CD1c-positive myeloid dendritic cell (primary cell): ENCODE results near the gene GNAT1.
"Not testable (repeated sequence)": the region's sequence is repeated elsewhere in the genome, so short reads cannot be mapped to it uniquely, and the experiment has no call there.

ENCODE experiments used
- DNase-seq: peaks from one replicate; pipeline ENCODE4 v3.0.0-alpha.2; 2016; ENCODE audit errors: extremely low spot score

GNAT1 gene

GRCh38 chr3:50203113-50203808 lies 11.9 kb downstream of the GNAT1 start:
- DNase-seq = no peak

- DNase-seq = no peak
Observed at GRCh38 chr3:50203809-50204803, 12.7 kb downstream of the GNAT1 start.

GRCh38 chr3:50204804-50205412 lies 13.5 kb downstream of the GNAT1 start, which contains the start of gene SLC38A3:
TSS of gene SLC38A3 (plus strand) at chr3:50205271. CDS start at chr3:50214200, 8,929 bp downstream.
- no peak for DNase-seq

GRCh38 chr3:50205413-50206276 lies 14.2 kb downstream of the GNAT1 start:
- DNase-seq = peak; percentile 43

GRCh38 chr3:50207359-50208042 lies 16.1 kb downstream of the GNAT1 start:
- DNase-seq = no peak

- DNase-seq = no peak
Observed at GRCh38 chr3:50208677-50209344, 17.4 kb downstream of the GNAT1 start.

DNA sequence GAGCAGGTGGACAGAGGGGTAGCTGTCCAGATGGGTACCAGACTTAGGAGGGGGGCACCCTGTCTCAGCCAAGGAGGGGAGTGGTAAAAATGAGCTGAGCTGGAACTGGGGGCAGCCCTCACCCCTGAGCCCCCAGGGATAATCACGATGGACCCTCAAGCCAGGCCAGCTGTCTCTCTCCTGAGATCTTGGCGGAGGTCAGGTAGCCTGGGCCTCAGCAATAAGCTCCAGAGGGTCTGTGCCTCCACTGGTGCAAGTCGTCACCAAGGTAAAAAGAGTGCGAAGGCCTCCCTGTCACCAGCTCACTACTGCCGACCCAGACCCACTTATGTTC lies 18.7 kb downstream of the GNAT1 start:
- no peak for DNase-seq

DNA sequence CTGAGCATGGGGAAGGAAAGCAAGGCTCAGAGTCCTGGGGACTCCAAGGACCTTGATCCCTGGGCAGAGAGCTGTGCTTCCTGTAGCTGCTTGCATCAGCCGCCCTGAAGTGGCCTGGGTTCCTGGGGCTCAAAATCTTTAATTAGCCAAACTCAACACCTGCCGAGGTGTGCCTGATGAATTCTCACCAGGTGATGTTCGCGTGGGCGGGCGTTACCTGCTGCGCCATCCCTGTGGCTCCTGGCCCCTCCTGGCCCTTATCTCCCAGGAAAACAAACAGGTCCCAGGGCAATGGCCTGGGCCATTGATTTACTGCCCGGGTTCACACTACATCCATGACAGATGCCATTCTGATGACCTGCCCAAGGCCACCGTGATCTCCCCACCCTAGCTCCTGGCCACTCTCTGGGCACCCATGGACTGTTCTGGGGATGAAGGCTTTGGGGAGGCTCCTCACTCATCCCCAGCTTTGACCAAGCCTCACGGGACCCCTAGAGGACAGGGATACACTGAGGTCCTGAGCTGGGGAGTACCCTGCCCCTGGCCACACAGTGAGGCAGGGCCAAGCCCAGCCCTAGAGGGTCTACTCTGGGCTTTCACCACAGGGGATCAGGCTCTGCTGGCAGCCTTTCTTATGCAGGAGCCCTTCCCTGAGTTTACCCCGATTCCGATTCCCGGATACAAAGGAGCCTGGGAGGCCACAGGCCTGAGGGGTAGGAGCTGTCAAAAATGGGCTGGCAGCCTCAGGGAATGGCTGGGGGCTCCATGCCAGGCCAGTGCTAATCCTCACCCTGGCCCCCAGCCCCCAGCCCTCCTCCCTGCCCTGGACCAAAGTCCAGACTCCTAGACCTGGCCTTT lies 19.3 kb downstream of the GNAT1 start:
- no peak for DNase-seq

DNA sequence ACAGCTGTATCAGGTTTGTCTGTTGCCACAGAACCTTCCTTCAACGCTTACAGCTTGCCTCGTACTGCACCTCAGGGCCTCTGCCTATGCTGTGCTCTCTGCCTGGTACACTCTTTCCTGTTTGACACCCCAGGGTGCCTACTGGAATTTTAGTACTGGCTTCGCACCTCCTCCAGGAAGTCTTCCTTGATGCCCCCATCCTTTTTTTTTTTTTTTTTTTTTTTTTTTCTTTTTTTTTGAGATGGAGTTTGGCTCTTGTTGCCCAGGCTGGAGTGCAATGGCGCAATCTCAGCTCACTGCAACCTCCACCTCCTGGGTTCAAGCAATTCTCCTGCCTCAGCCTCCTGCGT lies 19.9 kb downstream of the GNAT1 start:
- not testable (repeated sequence) for DNase-seq

DNA sequence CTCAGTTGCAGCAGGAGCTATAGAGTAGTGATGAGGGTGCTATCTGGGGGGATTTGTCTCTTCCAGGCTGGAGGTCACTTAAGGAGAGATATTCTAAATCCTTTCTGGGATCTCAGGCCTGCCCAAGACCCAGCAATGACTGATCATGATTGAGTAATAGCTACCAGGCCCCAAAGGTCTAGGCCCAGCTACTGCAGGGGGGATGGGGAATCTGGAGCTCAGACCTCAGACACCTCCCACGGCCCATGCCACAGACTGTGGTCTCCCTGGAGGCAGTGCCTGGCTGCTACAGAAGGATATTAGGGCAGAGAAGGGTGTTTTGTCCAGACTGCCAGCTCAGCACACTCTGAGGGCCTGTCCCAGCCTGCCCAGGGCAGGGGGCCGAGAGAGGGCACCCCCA lies 20.5 kb downstream of the GNAT1 start:
- DNase-seq = no peak

DNA sequence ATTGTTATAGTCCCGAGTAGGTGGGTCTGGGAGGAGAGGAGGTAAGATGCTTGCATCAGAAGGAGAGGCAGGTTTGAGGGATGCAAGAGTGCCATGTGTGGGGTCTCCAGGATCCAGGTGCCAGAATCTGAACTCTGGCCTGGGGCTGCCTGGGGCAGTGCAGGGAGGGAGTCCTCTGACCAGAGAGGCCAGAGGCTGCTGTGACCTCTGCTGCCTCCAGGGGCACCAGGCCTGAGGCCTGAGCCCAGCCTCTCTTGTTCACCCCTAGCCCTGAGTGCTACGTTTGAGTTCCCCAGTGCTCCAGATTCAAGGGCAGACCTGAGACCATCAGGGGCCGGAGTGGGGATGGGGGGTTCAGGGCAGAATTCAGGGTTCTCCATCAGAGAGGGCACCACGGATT lies 21.1 kb downstream of the GNAT1 start:
- DNase-seq = no peak

DNA sequence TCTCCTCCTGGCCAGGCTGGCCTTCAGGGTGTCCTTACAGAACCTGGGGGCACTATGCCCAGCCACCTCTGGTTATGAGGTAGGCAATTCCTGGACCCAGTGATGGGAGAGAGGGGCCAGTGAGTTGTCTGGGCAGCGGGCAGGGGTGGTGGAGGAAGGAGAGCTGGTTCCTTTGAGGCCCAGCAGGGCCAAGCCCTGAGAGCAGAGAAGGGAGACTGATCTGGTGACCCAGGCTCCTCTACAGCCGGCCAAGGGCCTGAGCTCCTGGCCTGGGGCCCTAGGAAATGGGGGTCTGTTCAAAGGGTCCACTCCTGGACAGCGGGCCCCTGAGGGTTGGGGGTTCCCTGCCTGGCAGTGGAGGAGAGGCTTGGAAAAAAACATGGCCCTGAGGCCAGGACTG lies 21.6 kb downstream of the GNAT1 start:
- DNase-seq = no peak

DNA sequence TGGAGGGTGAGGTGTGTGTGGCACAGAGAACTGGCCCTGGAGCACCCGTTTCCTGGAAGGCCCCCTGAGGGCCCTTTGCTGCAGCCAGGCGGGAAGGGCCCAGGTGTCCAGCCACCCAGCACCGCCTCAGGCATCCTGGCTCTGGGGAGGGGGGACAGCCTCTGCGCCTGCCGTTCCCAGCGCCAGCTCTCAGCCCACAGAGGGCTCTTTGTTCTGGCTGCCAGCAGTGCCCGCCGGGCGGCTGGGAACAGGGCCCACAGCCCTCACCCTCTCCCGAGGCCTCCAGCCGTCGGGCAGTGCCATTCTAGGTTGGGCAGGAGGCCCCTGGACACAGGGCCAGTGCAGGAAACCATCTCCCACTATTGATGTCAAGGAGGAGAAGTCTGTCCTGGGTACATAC lies 22.0 kb downstream of the GNAT1 start:
- DNase-seq = no peak

DNA sequence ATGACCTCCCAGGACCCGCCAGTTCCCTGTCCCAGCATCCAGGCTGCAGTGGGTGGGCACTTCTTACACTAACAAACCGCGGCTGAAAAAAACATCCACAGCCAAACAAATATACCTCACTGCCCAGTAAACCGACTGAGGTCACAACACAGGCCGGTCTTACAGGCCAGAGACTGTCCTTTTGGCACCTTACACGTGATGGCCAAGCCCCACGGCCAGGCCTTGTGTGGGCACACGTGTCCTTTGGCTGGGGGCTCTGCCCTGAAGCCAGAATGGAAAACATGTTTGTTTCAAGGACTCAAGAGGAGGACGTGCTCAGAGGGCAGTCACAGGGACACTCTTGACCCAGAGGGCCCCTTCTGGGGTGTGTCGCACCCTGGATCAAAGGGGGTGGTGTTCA lies 23.4 kb downstream of the GNAT1 start:
- DNase-seq = no peak

- DNase-seq = no peak
Observed at GRCh38 chr3:50215529-50215928, 24.1 kb downstream of the GNAT1 start.

GRCh38 chr3:50217681-50218080 lies 26.3 kb downstream of the GNAT1 start:
- no peak for DNase-seq

DNA sequence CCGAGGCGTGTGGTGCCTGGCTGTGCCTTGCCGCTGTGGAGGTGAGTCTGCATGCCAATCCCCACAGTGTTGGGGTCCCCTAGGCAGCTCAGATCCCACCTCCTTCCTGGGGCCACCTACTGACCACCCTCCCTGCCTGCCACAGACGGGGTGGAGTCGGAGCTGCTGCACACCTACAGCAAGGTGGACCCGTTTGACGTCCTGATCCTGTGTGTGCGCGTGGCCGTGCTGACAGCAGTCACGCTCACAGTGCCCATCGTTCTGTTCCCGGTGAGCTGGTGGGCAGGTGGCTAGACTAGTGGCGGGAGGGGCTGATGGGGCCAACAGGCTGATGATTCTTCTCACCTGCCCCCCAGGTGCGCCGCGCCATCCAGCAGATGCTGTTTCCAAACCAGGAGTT lies 27.0 kb downstream of the GNAT1 start:
- DNase-seq = no peak

DNA sequence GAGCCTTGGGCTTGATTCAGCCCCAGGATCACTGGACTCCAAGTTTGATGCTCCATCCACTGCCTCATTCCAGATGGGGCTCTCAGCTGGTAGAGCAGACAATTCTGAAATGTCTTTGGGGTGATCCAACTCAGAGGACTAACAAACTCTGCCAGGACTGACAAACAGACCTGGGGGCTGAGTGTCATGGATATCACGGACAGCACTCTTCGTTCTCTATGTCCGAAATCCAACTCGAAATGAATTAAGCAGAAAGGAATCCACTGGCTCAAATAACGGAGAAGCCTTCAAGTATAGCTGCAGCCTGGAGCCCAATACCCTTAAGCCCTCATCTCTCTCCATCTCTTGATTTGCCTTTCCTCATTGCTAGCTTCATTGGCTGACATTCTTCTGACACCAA lies 27.9 kb downstream of the GNAT1 start:
- no peak for DNase-seq

- no peak for DNase-seq
Observed at GRCh38 chr3:50220109-50220508, 28.7 kb downstream of the GNAT1 start.

DNA sequence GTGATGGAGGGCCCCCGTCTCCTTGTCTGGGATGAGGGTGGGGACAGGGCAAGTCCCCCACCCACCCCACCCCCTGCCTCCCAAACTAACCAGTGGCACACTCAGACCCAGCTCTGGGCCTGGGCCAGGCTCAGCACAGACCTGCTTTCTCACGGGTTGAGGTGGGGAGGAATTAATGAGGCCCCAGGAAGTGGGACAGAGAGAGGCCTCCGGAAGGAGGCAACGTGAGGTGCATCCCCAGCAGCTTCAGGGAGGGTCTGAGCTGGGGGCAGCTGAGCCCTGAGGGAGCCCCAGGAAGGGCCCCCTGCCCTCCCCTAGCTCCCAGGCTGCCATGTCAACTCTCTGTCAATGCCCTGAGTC lies 29.6 kb downstream of the GNAT1 start:
- no peak for DNase-seq
